ENCODE data around the gene RFK.

The RFK gene

DNA sequence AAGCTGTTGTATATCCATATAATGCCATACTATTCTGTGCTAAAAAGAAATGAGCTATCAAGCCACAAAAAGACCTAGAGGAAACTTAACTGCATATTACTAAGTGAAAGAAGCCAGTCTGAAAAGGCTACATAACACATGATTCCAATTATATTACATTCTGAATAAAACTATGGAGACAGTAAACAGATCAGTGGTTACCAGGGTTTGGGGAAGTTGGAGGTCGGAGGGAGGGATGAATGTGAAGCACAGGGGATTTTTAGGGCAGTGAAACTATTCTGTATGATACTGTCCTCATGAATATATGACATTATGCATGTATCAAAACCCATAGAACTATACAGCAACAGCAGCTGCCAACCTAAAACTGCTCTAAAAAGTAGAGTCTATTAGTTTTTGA, 5.6 kb upstream of the RFK start:
- no peak for DNase-seq (ENCODE audit: low read depth)
- no peak overlapping the region for H3K4me3 ChIP-seq (ENCODE audit: low read length)
- TF ChIP-seq, protein P1, sequence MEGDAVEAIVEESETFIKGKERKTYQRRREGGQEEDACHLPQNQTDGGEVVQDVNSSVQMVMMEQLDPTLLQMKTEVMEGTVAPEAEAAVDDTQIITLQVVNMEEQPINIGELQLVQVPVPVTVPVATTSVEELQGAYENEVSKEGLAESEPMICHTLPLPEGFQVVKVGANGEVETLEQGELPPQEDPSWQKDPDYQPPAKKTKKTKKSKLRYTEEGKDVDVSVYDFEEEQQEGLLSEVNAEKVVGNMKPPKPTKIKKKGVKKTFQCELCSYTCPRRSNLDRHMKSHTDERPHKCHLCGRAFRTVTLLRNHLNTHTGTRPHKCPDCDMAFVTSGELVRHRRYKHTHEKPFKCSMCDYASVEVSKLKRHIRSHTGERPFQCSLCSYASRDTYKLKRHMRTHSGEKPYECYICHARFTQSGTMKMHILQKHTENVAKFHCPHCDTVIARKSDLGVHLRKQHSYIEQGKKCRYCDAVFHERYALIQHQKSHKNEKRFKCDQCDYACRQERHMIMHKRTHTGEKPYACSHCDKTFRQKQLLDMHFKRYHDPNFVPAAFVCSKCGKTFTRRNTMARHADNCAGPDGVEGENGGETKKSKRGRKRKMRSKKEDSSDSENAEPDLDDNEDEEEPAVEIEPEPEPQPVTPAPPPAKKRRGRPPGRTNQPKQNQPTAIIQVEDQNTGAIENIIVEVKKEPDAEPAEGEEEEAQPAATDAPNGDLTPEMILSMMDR (conservative IDR thresholded peaks at IDR 0.05; ENCODE audit: low read length), result no peak

DNA sequence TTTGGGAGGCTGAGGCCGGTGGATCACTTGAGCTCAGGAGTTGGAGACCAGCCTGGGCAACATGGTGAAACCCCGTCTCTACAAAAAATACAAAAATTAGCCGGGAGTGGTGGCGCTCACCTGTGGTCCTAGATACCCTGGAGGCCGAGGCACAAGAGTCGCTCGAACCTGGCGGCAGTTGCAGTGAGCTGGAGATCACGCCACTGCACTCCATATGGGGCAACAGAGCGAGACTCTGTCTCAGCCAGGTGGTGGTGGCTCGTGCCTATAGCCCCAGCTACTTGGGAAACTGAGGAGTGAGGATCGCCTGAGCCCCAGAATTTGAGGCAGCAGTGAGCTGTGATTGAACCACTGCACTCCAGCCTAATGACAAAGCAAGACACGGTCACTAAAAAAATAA, 2.4 kb upstream of the RFK start:
- H3K4me3 ChIP-seq (ENCODE audit: low read length), result no peak overlapping the region
- TF ChIP-seq, protein P1 (conservative IDR thresholded peaks at IDR 0.05; ENCODE audit: low read length), result no peak
- DNase-seq (ENCODE audit: low read depth), result no peak

DNA sequence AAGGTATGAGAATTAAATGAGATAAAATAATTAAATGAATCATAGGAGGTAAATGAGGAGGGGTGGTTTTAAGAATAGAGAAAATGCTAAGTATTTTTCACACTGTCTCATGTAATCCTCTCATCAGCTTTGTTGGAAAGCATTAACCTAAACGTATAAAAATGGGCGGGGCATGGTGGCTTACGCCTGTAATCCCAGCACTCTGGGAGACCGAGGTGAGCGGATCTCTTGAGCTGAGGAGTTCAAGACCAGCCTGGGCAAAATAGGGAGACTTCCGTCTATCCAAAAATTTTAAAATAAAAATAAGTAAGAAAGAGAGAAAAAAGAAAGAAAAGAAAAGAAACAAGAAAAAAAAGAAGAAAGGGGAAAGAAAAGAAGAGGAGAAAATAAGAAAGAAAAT, 1.9 kb upstream of the RFK start:
- H3K4me3 ChIP-seq (ENCODE audit: low read length), result no peak overlapping the region
- TF ChIP-seq, protein P1 (conservative IDR thresholded peaks at IDR 0.05; ENCODE audit: low read length), result no peak
- DNase-seq (ENCODE audit: low read depth), result no peak

DNA sequence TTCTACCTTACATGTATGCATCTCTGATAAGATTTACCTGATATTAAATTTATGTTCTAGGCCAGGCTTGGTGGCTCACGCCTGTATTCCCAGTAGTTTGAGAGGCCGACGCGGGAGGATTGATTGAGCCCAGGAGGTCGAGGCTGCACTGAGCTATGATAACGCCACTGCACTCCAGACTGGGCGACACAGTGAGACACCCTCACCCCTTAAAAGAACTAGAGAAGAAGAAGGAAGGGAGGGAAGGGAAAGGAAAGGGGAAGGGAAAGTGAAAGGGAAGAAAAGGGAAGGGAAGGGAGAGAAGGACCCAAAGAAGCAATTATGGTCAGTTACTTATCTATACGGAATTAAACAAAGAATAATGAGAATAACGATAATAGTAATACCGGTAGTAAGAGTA, 1.2 kb upstream of the RFK start:
- no peak for DNase-seq (ENCODE audit: low read depth)
- H3K4me3 ChIP-seq (ENCODE audit: low read length), result peak overlapping the region; percentile 85
- TF ChIP-seq, protein P1 (conservative IDR thresholded peaks at IDR 0.05; ENCODE audit: low read length), result no peak

GRCh38 chr9:76394960-76395252, 680 bp upstream of the RFK start:
- peak overlapping the region; percentile 85 for H3K4me3 ChIP-seq (ENCODE audit: low read length)
- no peak for DNase-seq (ENCODE audit: low read depth)
- TF ChIP-seq, protein P1 (conservative IDR thresholded peaks at IDR 0.05; ENCODE audit: low read length), result no peak

DNA sequence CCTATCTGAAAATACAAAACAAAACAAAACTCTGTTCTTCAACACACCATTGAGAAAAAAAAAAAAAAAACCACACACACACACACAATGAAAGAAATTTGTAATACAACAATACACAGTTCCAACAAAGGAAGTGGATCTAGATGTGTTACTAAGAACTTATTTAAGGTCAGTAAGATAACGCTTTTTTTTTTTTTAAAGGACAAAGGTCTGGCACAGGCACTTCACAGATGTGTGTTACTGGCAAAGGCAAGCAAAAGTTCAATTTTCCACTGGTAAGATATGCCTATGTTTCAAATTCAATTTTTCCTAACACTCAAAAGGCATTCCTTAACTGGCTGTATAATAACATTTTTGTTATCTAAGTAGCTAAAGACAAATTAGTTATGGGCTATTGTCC, 3.6 kb downstream of the RFK start:
- H3K4me3 ChIP-seq (ENCODE audit: low read length), result no peak overlapping the region
- TF ChIP-seq, protein P1 (conservative IDR thresholded peaks at IDR 0.05; ENCODE audit: low read length), result no peak
- no peak for DNase-seq (ENCODE audit: low read depth)

GRCh38 chr9:76379494-76379893, 14.7 kb downstream of the RFK start:
- H3K4me3 ChIP-seq (ENCODE audit: low read length), result no peak overlapping the region
- TF ChIP-seq, protein P1 (conservative IDR thresholded peaks at IDR 0.05; ENCODE audit: low read length), result no peak
- DNase-seq (ENCODE audit: low read depth), result no peak
